GM12865 (cell line): ENCODE measurements around the gene CABP4.
"Not testable (repeated sequence)": the region's sequence is repeated elsewhere in the genome, so short reads cannot be mapped to it uniquely, and the experiment has no call there.

Experiments
- DNase-seq: peaks from one replicate; pipeline ENCODE4 v3.0.0; 2010; ENCODE audit warnings: low read depth
- H3K4me3 ChIP-seq: 2 replicates; pipeline ENCODE4 v1.5.1; 2011; ENCODE audit warnings: mild to moderate bottlenecking, low read depth, low read length, control low read depth
- CTCF ChIP-seq: IDR thresholded peaks from 2 replicates; pipeline ENCODE4 v1.5.1; 2011; ENCODE audit warnings: low read length, control low read depth, low read depth, inconsistent platforms; ENCODE audit not compliant: insufficient read depth; ENCODE audit errors: missing control alignments

The CABP4 gene

GRCh38 chr11:67468056-67468455, 12.9 kb downstream of the CABP4 start:
- TF ChIP-seq CTCF: no peak
- peak overlapping the region; percentile 61 for H3K4me3 ChIP-seq
- no peak for DNase-seq

- H3K4me3 ChIP-seq: peak overlapping the region; percentile 61
- DNase-seq: no peak
- TF ChIP-seq CTCF: no peak
Observed at GRCh38 chr11:67468456-67468758, 13.3 kb downstream of the CABP4 start.

- peak within 1 kb of the TSS; percentile 84 for H3K4me3 ChIP-seq
- peak; percentile 97 for DNase-seq
- TF ChIP-seq CTCF: peak; percentile 67
Observed at GRCh38 chr11:67468759-67469507, 13.8 kb downstream of the CABP4 start, which contains the start of gene TMEM134. Gene TMEM134, minus strand, starts transcription at chr11:67469251. Its CDS starts 59 bp downstream, at chr11:67469192.

- no peak for DNase-seq
- no peak for TF ChIP-seq CTCF
- peak overlapping the region; percentile 84 for H3K4me3 ChIP-seq
Observed at GRCh38 chr11:67469508-67469811, 14.3 kb downstream of the CABP4 start.

GRCh38 chr11:67470337-67471002, 15.3 kb downstream of the CABP4 start:
- no peak overlapping the region for H3K4me3 ChIP-seq
- DNase-seq: peak; percentile 31
- TF ChIP-seq CTCF: no peak

- TF ChIP-seq CTCF: no peak
- H3K4me3 ChIP-seq: no peak overlapping the region
- no peak for DNase-seq
Observed at GRCh38 chr11:67472882-67473281, 17.7 kb downstream of the CABP4 start.

- not testable (repeated sequence) for DNase-seq, H3K4me3 ChIP-seq
Observed at GRCh38 chr11:67476692-67477091, 21.5 kb downstream of the CABP4 start.

- not testable (repeated sequence) for DNase-seq, H3K4me3 ChIP-seq
Observed at GRCh38 chr11:67477344-67478050, 22.3 kb downstream of the CABP4 start.
